Stimulated activated CD4-positive, alpha-beta T cell treated with anti-CD3 and anti-CD28 coated beads, Interleukin-15, amount 100 ng/mL, for 48 hours (primary cell): Measurements from ENCODE around the gene BRSK2.

Experiments used
- DNase-seq, 2 donors: peaks; one replicate each; pipeline ENCODE4 v3.0.0-alpha.2; 2020; ENCODE audit warnings: low read depth in 2 of 2

BRSK2 gene

GRCh38 chr11:1397146-1397861, 7.6 kb downstream of the BRSK2 start:
- no peak for DNase-seq

- DNase-seq: no peak
These were observed 8.3 kb downstream of the BRSK2 start for GRCh38 chr11:1397862-1398527.

- DNase-seq: no peak
These were observed 8.9 kb downstream of the BRSK2 start for GRCh38 chr11:1398528-1399235.

- DNase-seq: no peak
These were observed 9.9 kb downstream of the BRSK2 start for GRCh38 chr11:1399386-1400316.

GRCh38 chr11:1400317-1401170, 10.8 kb downstream of the BRSK2 start:
- no peak for DNase-seq

- no peak for DNase-seq
These were observed 11.4 kb downstream of the BRSK2 start for GRCh38 chr11:1401171-1401445.

GRCh38 chr11:1401656-1402221, 12.0 kb downstream of the BRSK2 start:
- DNase-seq: no peak

GRCh38 chr11:1402355-1403077, 12.8 kb downstream of the BRSK2 start:
- DNase-seq: no peak

- no peak for DNase-seq
These were observed 13.4 kb downstream of the BRSK2 start for GRCh38 chr11:1403078-1403620.

GRCh38 chr11:1403721-1404460, 14.2 kb downstream of the BRSK2 start:
- DNase-seq: no peak

GRCh38 chr11:1404461-1405185, 14.9 kb downstream of the BRSK2 start:
- DNase-seq: no peak

GRCh38 chr11:1405186-1406020, 15.7 kb downstream of the BRSK2 start:
- DNase-seq: no peak

- DNase-seq: no peak
These were observed 17.1 kb downstream of the BRSK2 start for GRCh38 chr11:1406571-1407485.

GRCh38 chr11:1407668-1408067, 17.9 kb downstream of the BRSK2 start:
- DNase-seq: no peak

GRCh38 chr11:1408346-1408745, 18.6 kb downstream of the BRSK2 start:
- DNase-seq: no peak

- no peak for DNase-seq
These were observed 19.5 kb downstream of the BRSK2 start for GRCh38 chr11:1409108-1409851.
